H9 (cell line): ENCODE results near the gene LYAR. TPM values are rescaled to one million over a fixed set of nuclear protein-coding genes. Genes with fewer than 3 reads are reported as not detected.

ENCODE experiments used
- DNase-seq: peaks from one replicate; pipeline ENCODE4 v3.0.0-alpha.2; 2017
- H2AFZ ChIP-seq: one replicate; pipeline ENCODE4 v1.6.1; 2013; ENCODE audit warnings: mild to moderate bottlenecking, low read length, control low read depth, moderate library complexity
- H2AK5ac ChIP-seq: 2 replicates; pipeline ENCODE4 v1.6.1; 2013; ENCODE audit warnings: low read length, control low read depth, mixed read lengths; ENCODE audit not compliant: insufficient read length
- H2BK120ac ChIP-seq: one replicate; pipeline ENCODE4 v1.6.1; 2013; ENCODE audit warnings: low read depth, mild to moderate bottlenecking, low read length, control low read depth, inconsistent platforms; ENCODE audit not compliant: poor library complexity, severe bottlenecking
- H2BK12ac ChIP-seq: 2 replicates; pipeline ENCODE4 v1.6.1; 2013; ENCODE audit warnings: low read length, control low read depth, mixed read lengths, low read depth; ENCODE audit not compliant: insufficient read length
- H2BK15ac ChIP-seq: 2 replicates; pipeline ENCODE4 v1.6.1; 2013; ENCODE audit warnings: low read depth, low read length, control low read depth
- H2BK20ac ChIP-seq: one replicate; pipeline ENCODE4 v1.6.1; 2013; ENCODE audit warnings: low read depth, mild to moderate bottlenecking, low read length, control low read depth, inconsistent platforms; ENCODE audit not compliant: poor library complexity, severe bottlenecking
- H2BK5ac ChIP-seq: 2 replicates; pipeline ENCODE4 v1.6.1; 2013; ENCODE audit warnings: low read length, control low read depth, mixed read lengths; ENCODE audit not compliant: insufficient read length
- H3K14ac ChIP-seq: 2 replicates; pipeline ENCODE4 v1.6.1; 2013; ENCODE audit warnings: low read length, control low read depth; ENCODE audit not compliant: insufficient read depth
- H3K18ac ChIP-seq: 2 replicates; pipeline ENCODE4 v1.6.1; 2013; ENCODE audit warnings: low read depth, mild to moderate bottlenecking, mixed read lengths, low read length, control low read depth; ENCODE audit not compliant: insufficient read length
- H3K23ac ChIP-seq: 2 replicates; pipeline ENCODE4 v1.6.1; 2013; ENCODE audit warnings: low read length, control low read depth, mixed read lengths, low read depth; ENCODE audit not compliant: insufficient read length
- H3K23me2 ChIP-seq: 2 replicates; pipeline ENCODE4 v1.6.1; 2013; ENCODE audit warnings: low read depth, mild to moderate bottlenecking, mixed read lengths, low read length, control low read depth; ENCODE audit not compliant: insufficient read length, poor library complexity, severe bottlenecking
- H3K27ac ChIP-seq: 2 replicates; pipeline ENCODE4 v1.5.1; 2013; ENCODE audit warnings: low read length, control low read depth, mixed read lengths, low read depth; ENCODE audit not compliant: insufficient read length
- H3K27me3 ChIP-seq: 2 replicates; pipeline ENCODE4 v1.6.1; 2013; ENCODE audit warnings: low read length, control low read depth, inconsistent platforms; ENCODE audit not compliant: insufficient read depth
- H3K4ac ChIP-seq: 2 replicates; pipeline ENCODE4 v1.6.1; 2013; ENCODE audit warnings: low read depth, mild to moderate bottlenecking, control low read depth, inconsistent platforms, low read length, moderate library complexity
- H3K4me1 ChIP-seq: 2 replicates; pipeline ENCODE4 v1.6.1; 2013; ENCODE audit warnings: low read length, control low read depth, inconsistent platforms; ENCODE audit not compliant: insufficient read depth
- H3K4me2 ChIP-seq: 2 replicates; pipeline ENCODE4 v1.6.1; 2013; ENCODE audit warnings: low read length, control low read depth, mixed read lengths; ENCODE audit not compliant: insufficient read length, insufficient read depth
- H3K56ac ChIP-seq: 2 replicates; pipeline ENCODE4 v1.6.1; 2013; ENCODE audit warnings: low read depth, mild to moderate bottlenecking, mixed read lengths, low read length, control low read depth; ENCODE audit not compliant: insufficient read length
- H3K79me1 ChIP-seq: 2 replicates; pipeline ENCODE4 v1.6.1; 2013; ENCODE audit warnings: low read depth, mild to moderate bottlenecking, moderate library complexity, low read length, control low read depth, inconsistent platforms; ENCODE audit not compliant: insufficient read depth, poor library complexity, severe bottlenecking
- H3K79me2 ChIP-seq: 2 replicates; pipeline ENCODE4 v1.6.1; 2013; ENCODE audit warnings: low read length, control low read depth, inconsistent platforms; ENCODE audit not compliant: insufficient read depth
- H3K9ac ChIP-seq: 2 replicates; pipeline ENCODE4 v1.6.1; 2013; ENCODE audit warnings: low read length, control low read depth, mixed read lengths; ENCODE audit not compliant: insufficient read length; ENCODE audit errors: extremely low read depth
- H3K9me3 ChIP-seq: one replicate; pipeline ENCODE4 v1.6.1; 2013; ENCODE audit warnings: low read depth, low read length, inconsistent platforms; ENCODE audit not compliant: control insufficient read depth
- H3T11ph ChIP-seq: one replicate; pipeline ENCODE4 v1.6.1; 2013; ENCODE audit warnings: mild to moderate bottlenecking, low read length, control low read depth, inconsistent platforms
- H4K20me1 ChIP-seq: one replicate; pipeline ENCODE4 v1.6.1; 2013; ENCODE audit not compliant: control insufficient read depth, insufficient read length, insufficient read depth
- H4K5ac ChIP-seq: 2 replicates; pipeline ENCODE4 v1.6.1; 2013; ENCODE audit warnings: low read depth, mild to moderate bottlenecking, mixed read lengths, low read length, control low read depth; ENCODE audit not compliant: insufficient read length
- H4K8ac ChIP-seq: replicated peaks from 2 replicates; pipeline ENCODE4 v1.6.1; 2013; ENCODE audit warnings: low read length, control low read depth, mixed read lengths, low read depth; ENCODE audit not compliant: insufficient read length
- H4K91ac ChIP-seq: 2 replicates; pipeline ENCODE4 v1.6.1; 2013; ENCODE audit warnings: low read depth, mild to moderate bottlenecking, moderate library complexity, mixed read lengths, low read length, control low read depth; ENCODE audit not compliant: insufficient read length
- H3K27ac Mint-ChIP-seq, 3 experiments: 2 replicates in 2 of 3; 3 replicates in 1 of 3; pipeline ENCODE4 v1.8.0; 2020 to 2021; ENCODE audit warnings: mixed read lengths in 3 of 3, mild to moderate bottlenecking in 1 of 3, moderate library complexity in 1 of 3
- H3K27me3 Mint-ChIP-seq: 2 replicates; pipeline ENCODE4 v1.8.0; 2021; ENCODE audit warnings: low read depth, mild to moderate bottlenecking, moderate library complexity, mixed read lengths
- H3K36me3 Mint-ChIP-seq, 3 experiments: 2 replicates in 2 of 3; 3 replicates in 1 of 3; pipeline ENCODE4 v1.8.0; 2020 to 2021; ENCODE audit warnings: low read depth in 3 of 3, mixed read lengths in 3 of 3; ENCODE audit not compliant: insufficient read depth in 1 of 3
- H3K4me1 Mint-ChIP-seq, 2 experiments: 2 replicates each; pipeline ENCODE4 v1.8.0; 2020; ENCODE audit warnings: mixed read lengths in 2 of 2
- H3K4me3 Mint-ChIP-seq, 2 experiments: 2 replicates in 1 of 2; 3 replicates in 1 of 2; pipeline ENCODE4 v1.8.0; 2020 to 2021; ENCODE audit warnings: mild to moderate bottlenecking in 2 of 2, mixed read lengths in 2 of 2, moderate library complexity in 1 of 2
- H3K9me3 Mint-ChIP-seq, 2 experiments: 2 replicates in 1 of 2; 3 replicates in 1 of 2; pipeline ENCODE4 v1.8.0; 2020; ENCODE audit warnings: mild to moderate bottlenecking in 2 of 2, mixed read lengths in 2 of 2, moderate library complexity in 1 of 2
- WGBS: extraction: QIAGEN DNeasy Blood & Tissue Kit; methylation state at CpG from one replicate; pipeline ENCODE4 v1.1.7; 2013; ENCODE audit warnings: missing lambda C conversion rate, low lambda C conversion rate, mixed read lengths; ENCODE audit not compliant: insufficient read length; ENCODE audit errors: extremely low coverage; 5-methylcytosine and 5-hydroxymethylcytosine counted together
- total RNA-seq: library from RNA; stranded (reverse); gene quantifications from 2 replicates; pipeline ENCODE4 v1.2.1, GENCODE V29; 2021
- TF ChIP-seq, protein P1 (sequence below): fragments of 200-600 bp; sonication (generic); conservative IDR thresholded peaks from 3 replicates; pipeline ENCODE4 v1.8.0; 2021; ENCODE audit warnings: antibody characterized with exemption, mild to moderate bottlenecking

LYAR gene
- total RNA-seq, 1 experiment from 2014 or later: 50.9 TPM

DNA sequence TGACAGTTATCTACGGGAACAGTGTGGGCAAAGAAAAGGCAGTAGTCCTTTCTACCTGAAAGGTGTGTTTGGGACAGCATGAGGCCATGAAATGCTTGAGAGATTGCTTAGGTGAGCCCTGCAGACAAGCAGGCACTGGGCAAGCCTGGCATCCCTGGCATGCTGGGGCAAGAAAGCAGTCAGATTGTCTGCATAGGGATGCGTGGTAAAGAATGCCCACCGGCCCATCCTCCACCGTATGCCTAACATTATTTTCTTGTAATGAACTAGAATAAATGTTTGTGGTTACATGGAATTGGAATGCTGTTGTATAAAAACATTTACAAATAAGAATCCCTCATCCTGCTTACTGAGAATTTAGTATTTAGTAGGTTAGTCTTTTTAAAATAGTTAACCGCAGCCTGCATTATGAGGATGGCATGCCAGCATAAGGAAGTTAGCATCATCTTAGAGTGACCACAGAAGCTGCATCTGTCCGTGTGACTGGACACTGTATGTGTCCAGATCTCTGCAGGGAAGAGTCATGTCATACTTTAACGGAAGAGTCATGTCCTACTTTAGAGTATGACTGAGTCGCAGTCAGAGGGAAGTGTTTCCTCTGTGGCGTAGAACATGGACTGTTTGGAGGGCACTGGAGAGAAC is 19.0 kb upstream of the LYAR start:
- no peak overlapping the region for H4K5ac ChIP-seq
- no peak overlapping the region for H3T11ph ChIP-seq
- H3K79me2 ChIP-seq: no peaks in the 10 kb centered on the region
- no peaks in the 10 kb centered on the region for H3K27me3 ChIP-seq
- Mint-ChIP-seq H3K4me3 (no peak overlapping the region), H3K27ac (no peak overlapping the region), H3K27me3 (no peaks in the 10 kb centered on the region), H3K36me3 (peaks cover 2 to 15% (median 15%) of the 10 kb centered on the region in 3 experiments; a peak in 6 of 7 replicates), H3K4me1 (no peaks in the 10 kb centered on the region), H3K9me3 (no peaks in the 10 kb centered on the region)
- no peak overlapping the region for H4K8ac ChIP-seq
- H2BK20ac ChIP-seq: no peak overlapping the region
- no peaks in the 10 kb centered on the region for H3K9me3 ChIP-seq
- no peaks in the 10 kb centered on the region for H3K4me1 ChIP-seq
- H3K18ac ChIP-seq: no peak overlapping the region
- TF ChIP-seq, protein P1, sequence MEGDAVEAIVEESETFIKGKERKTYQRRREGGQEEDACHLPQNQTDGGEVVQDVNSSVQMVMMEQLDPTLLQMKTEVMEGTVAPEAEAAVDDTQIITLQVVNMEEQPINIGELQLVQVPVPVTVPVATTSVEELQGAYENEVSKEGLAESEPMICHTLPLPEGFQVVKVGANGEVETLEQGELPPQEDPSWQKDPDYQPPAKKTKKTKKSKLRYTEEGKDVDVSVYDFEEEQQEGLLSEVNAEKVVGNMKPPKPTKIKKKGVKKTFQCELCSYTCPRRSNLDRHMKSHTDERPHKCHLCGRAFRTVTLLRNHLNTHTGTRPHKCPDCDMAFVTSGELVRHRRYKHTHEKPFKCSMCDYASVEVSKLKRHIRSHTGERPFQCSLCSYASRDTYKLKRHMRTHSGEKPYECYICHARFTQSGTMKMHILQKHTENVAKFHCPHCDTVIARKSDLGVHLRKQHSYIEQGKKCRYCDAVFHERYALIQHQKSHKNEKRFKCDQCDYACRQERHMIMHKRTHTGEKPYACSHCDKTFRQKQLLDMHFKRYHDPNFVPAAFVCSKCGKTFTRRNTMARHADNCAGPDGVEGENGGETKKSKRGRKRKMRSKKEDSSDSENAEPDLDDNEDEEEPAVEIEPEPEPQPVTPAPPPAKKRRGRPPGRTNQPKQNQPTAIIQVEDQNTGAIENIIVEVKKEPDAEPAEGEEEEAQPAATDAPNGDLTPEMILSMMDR: no peak
- WGBS: no CpG with 5 or more reads among the region's 9 CpGs
- no peak overlapping the region for H2AFZ ChIP-seq
- H2BK15ac ChIP-seq: no peak overlapping the region
- H3K23ac ChIP-seq: no peak overlapping the region
- no peak overlapping the region for H3K9ac ChIP-seq
- no peak for DNase-seq
- H2BK12ac ChIP-seq: no peak overlapping the region
- no peak overlapping the region for H2BK120ac ChIP-seq
- no peaks in the 10 kb centered on the region for H3K79me1 ChIP-seq
- H3K14ac ChIP-seq: no peak overlapping the region
- H2AK5ac ChIP-seq: no peak overlapping the region
- H3K23me2 ChIP-seq: no peaks in the 10 kb centered on the region
- H2BK5ac ChIP-seq: no peak overlapping the region
- no peaks in the 10 kb centered on the region for H4K20me1 ChIP-seq
- no peak overlapping the region for H4K91ac ChIP-seq
- no peak overlapping the region for H3K56ac ChIP-seq
- H3K4me2 ChIP-seq: no peak overlapping the region
- H3K27ac ChIP-seq: no peak overlapping the region
- H3K4ac ChIP-seq: no peak overlapping the region
